Measurements from ENCODE around the gene CREB5. TPM values are rescaled to one million over a fixed set of nuclear protein-coding genes. Genes with fewer than 3 reads are reported as not detected.

CREB5 gene
- total and polyA plus RNA-seq, 2 of the 13 experiments (the other 11 are each of a cell fraction or from before 2014, with no cell fraction given): 0.38 to 0.71 TPM

DNA sequence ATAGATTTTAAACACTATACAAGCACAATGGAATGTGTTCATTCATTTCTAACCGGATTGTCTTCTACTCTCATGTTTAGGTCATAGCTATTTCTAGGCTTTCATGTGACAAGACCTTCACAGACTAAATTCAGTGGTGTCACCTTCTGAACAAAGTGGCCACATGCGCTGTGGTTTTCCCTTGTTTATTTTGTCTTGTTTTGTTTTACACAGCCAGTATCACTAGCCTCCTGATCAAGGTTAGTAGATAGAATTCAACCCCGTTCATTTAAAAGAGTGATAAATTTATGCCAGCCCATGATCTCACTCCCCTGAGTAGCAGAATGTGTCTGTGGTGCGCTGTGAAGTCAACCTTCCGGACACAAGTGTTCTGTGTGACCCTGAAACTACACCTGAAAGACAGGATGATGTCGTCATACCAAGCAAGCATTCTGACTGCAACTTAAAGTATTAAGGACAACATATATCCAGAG lies 209.1 kb downstream of the CREB5 start (continued):
- TF ChIP-seq CREB1 (IDR thresholded peaks at IDR 0.05): peak; percentile 49
- no peak for TF ChIP-seq CREB1 (CRISPR knock-in tag; IDR thresholded peaks at IDR 0.05)

GRCh38 chr7:28623105-28623730 lies 210.9 kb downstream of the CREB5 start:
- BruUV-seq (replicated peaks): no TSS peak
- CTCF ChIA-PET (ENCODE audit: low intra/inter-chr PET ratio, low total read pairs): no interaction called here
- DNase-seq (ENCODE audit: low spot score): no peak
- H3K9ac ChIP-seq (ENCODE audit: insufficient read depth, low read depth, low read length): no peak overlapping the region
- intact Hi-C loops (cut with micrococcal nuclease; ENCODE audit: unreplicated experiment) (no loop called here), in situ Hi-C loops (cut with HindIII; ENCODE audit: extremely low pct_ligation_motif_present, low pct_unique_long_range_greater_than_20kb) (loop anchor here (10.0 kb wide), 1 partner anchor 318 kb away; no protein-coding TSS in a partner anchor)
- H4K20me1 ChIP-seq (ENCODE audit: insufficient read depth, low read length): no peaks in the 10 kb centered on the region
- no peaks in the 10 kb centered on the region for H3K36me3 ChIP-seq (replicated peaks in 1 of 2; ENCODE audit: control insufficient read depth in 1 of 2, insufficient read depth in 2 of 2, low read length in 2 of 2)
- POLR2A ChIA-PET: no interaction called here
- H2AFZ ChIP-seq (ENCODE audit: low read length): no peak overlapping the region
- FAIRE-seq: no peak
- H3K4me3 ChIP-seq (replicated peaks in 1 of 3; ENCODE audit: insufficient read depth in 1 of 3, low read depth in 2 of 3, low read length in 3 of 3): no peak overlapping the region; a peak in 1 of 6 replicates
- TF ChIP-seq CBX5 (CRISPR knock-in tag; IDR thresholded peaks at IDR 0.05; ENCODE audit: borderline replicate concordance) (no peak), MEIS1 (CRISPR knock-in tag; IDR thresholded peaks at IDR 0.05; ENCODE audit: borderline replicate concordance) (no peak), JUND (CRISPR knock-in tag; IDR thresholded peaks at IDR 0.05) (no peak), NR2C2 (CRISPR knock-in tag; IDR thresholded peaks at IDR 0.05; ENCODE audit: borderline replicate concordance) (no peak), MAFK (conservative IDR thresholded peaks at IDR 0.05 in 1 of 2, IDR thresholded peaks at IDR 0.05 in 1 of 2; ENCODE audit: low read length in 2 of 2) (peak in 1 of 2 experiments; percentile 29; a peak in 1 of 4 replicates), CBFB (CRISPR knock-in tag; IDR thresholded peaks at IDR 0.05) (no peak)
- TF ChIP-seq, protein P1, sequence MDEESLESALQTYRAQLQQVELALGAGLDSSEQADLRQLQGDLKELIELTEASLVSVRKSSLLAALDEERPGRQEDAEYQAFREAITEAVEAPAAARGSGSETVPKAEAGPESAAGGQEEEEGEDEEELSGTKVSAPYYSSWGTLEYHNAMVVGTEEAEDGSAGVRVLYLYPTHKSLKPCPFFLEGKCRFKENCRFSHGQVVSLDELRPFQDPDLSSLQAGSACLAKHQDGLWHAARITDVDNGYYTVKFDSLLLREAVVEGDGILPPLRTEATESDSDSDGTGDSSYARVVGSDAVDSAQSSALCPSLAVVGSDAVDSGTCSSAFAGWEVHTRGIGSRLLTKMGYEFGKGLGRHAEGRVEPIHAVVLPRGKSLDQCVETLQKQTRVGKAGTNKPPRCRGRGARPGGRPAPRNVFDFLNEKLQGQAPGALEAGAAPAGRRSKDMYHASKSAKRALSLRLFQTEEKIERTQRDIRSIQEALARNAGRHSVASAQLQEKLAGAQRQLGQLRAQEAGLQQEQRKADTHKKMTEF (CRISPR knock-in tag; IDR thresholded peaks at IDR 0.05): no peak
- TF ChIP-seq, protein P2, sequence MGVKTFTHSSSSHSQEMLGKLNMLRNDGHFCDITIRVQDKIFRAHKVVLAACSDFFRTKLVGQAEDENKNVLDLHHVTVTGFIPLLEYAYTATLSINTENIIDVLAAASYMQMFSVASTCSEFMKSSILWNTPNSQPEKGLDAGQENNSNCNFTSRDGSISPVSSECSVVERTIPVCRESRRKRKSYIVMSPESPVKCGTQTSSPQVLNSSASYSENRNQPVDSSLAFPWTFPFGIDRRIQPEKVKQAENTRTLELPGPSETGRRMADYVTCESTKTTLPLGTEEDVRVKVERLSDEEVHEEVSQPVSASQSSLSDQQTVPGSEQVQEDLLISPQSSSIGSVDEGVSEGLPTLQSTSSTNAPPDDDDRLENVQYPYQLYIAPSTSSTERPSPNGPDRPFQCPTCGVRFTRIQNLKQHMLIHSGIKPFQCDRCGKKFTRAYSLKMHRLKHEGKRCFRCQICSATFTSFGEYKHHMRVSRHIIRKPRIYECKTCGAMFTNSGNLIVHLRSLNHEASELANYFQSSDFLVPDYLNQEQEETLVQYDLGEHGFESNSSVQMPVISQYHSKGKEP (CRISPR knock-in tag; IDR thresholded peaks at IDR 0.05): no peak
- H3K4me1 ChIP-seq (ENCODE audit: insufficient read depth, low read length): peaks cover 9% of the 10 kb centered on the region
- ATAC-seq: no peak
- H3K27ac ChIP-seq (ENCODE audit: extremely low read length, insufficient read depth, low read length): no peak overlapping the region
- no peak overlapping the region for H3K4me2 ChIP-seq (ENCODE audit: low read depth, low read length)
- no peaks in the 10 kb centered on the region for H3K79me2 ChIP-seq (ENCODE audit: insufficient read depth, low read length)
- WGBS (ENCODE audit: low lambda C conversion rate): 57% methylated on average over 4 of the region's 5 CpGs
- H3K9me3 ChIP-seq (ENCODE audit: low read length): no peaks in the 10 kb centered on the region
- H3K27me3 ChIP-seq (ENCODE audit: control insufficient read depth in 1 of 2, insufficient read depth in 2 of 2, low read length in 2 of 2): no peaks in the 10 kb centered on the region
